ENCODE data around the gene LYSMD3. TPM values are rescaled to one million over a fixed set of nuclear protein-coding genes. Genes with fewer than 3 reads are reported as not detected.

The LYSMD3 gene
- polyA plus RNA-seq, 1 donor (not counting 4 experiments of a cell fraction or from before 2014, with no cell fraction given), result 18.9 TPM

DNA sequence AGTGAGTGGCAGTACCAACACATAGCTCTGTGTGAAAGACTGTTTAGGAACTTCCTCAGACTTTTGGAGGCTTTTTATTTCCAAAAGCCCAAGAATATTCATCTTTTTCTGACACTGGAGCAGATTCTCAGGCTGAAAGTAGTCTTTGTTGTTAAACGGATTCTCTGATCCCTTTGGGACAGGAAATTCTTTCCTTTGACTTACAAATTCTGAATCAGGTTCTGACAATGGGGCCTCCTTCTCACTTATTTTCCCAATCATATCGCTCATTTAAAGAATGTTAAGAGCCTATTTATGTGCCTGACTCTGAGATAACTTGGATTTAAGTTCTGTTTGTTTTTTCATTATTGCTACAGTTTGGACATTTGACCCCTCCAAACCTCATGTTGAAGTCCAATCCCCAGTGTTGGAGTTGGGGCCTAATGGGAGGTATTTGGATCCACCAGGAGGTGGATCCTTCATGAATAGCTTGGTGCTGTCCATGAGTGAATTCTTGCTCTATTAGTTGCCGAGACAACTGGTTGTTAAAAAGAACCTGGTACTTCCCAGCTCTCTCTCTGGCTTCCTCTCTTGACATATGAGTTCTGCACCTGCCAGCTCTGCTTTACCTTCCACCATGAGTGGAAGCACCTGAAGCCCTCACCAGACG, 25.1 kb upstream of the LYSMD3 start:
- no peak for TF ChIP-seq EZH2 (IDR thresholded peaks at IDR 0.05; ENCODE audit: low read length)
- no peak overlapping the region for H3K27ac ChIP-seq (ENCODE audit: control insufficient read depth, insufficient read depth, low read length)
- H3K4me1 ChIP-seq (ENCODE audit: control insufficient read depth, extremely low read depth, insufficient read depth, low read length), result peaks cover 2% of the 10 kb centered on the region
- no peaks in the 10 kb centered on the region for H3K9me1 ChIP-seq (ENCODE audit: control insufficient read depth, extremely low read depth, insufficient read depth, low read length)
- no peaks in the 10 kb centered on the region for H4K20me1 ChIP-seq (ENCODE audit: control insufficient read depth, extremely low read depth, insufficient read depth, low read length)
- no peaks in the 10 kb centered on the region for H3K79me2 ChIP-seq (ENCODE audit: control insufficient read depth, insufficient read depth, low read length)
- no peaks in the 10 kb centered on the region for H3K36me3 ChIP-seq (ENCODE audit: control insufficient read depth in 2 of 2, extremely low read depth in 1 of 2, insufficient read depth in 2 of 2, low read length in 2 of 2)
- DNase-seq (ENCODE audit: low read depth, low spot score) (no peak), FAIRE-seq (no peak)
- H3K9me3 ChIP-seq (ENCODE audit: control insufficient read depth, low read depth, low read length), result no peaks in the 10 kb centered on the region
- no peak overlapping the region for H3K4me2 ChIP-seq (ENCODE audit: control insufficient read depth, extremely low read depth, insufficient read depth, low read depth, low read length)
- no peak overlapping the region for H2AFZ ChIP-seq (ENCODE audit: control insufficient read depth, low read length)
- dilution Hi-C loops (cut with MboI; ENCODE audit: extremely low pct_ligation_motif_present, low sequenced_read_pairs), result no loop called here
- H3K4me3 ChIP-seq (ENCODE audit: control insufficient read depth in 2 of 3, extremely low read depth in 1 of 3, insufficient read depth in 2 of 3, low read depth in 1 of 3, low read length in 3 of 3), result no peak overlapping the region
- no peak overlapping the region for H3K9ac ChIP-seq (ENCODE audit: control insufficient read depth, extremely low read depth, insufficient read depth, low read length)
- H3K27me3 ChIP-seq (ENCODE audit: control insufficient read depth, extremely low read depth, insufficient read depth, low read length), result peaks cover 36% of the 10 kb centered on the region

DNA sequence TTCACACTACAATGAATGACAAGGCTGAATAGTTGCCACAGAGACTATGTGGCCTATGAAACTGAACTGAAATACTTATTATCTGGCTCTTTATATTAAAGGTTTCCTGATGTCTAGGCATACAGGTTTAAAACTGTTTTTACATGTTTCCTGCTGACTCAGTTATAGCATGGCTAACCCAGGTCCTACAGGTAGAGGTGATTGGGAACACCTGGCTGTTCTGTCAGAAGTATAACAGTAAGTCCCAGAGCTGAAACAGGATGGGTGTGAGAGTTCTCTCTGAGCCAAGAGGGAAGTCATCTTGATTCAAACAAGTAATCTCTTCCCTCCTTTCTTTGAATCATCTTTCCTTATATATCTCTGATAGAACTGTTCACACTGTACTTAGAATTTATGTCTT, 24.3 kb upstream of the LYSMD3 start:
- no peaks in the 10 kb centered on the region for H3K9me1 ChIP-seq (ENCODE audit: control insufficient read depth, extremely low read depth, insufficient read depth, low read length)
- H3K79me2 ChIP-seq (ENCODE audit: control insufficient read depth, insufficient read depth, low read length), result no peaks in the 10 kb centered on the region
- dilution Hi-C loops (cut with MboI; ENCODE audit: extremely low pct_ligation_motif_present, low sequenced_read_pairs), result no loop called here
- H3K27ac ChIP-seq (ENCODE audit: control insufficient read depth, insufficient read depth, low read length), result no peak overlapping the region
- H3K27me3 ChIP-seq (ENCODE audit: control insufficient read depth, extremely low read depth, insufficient read depth, low read length), result peaks cover 32% of the 10 kb centered on the region
- H3K36me3 ChIP-seq (ENCODE audit: control insufficient read depth in 2 of 2, extremely low read depth in 1 of 2, insufficient read depth in 2 of 2, low read length in 2 of 2), result no peaks in the 10 kb centered on the region
- TF ChIP-seq EZH2 (IDR thresholded peaks at IDR 0.05; ENCODE audit: low read length), result no peak
- TF ChIP-seq, protein P1, sequence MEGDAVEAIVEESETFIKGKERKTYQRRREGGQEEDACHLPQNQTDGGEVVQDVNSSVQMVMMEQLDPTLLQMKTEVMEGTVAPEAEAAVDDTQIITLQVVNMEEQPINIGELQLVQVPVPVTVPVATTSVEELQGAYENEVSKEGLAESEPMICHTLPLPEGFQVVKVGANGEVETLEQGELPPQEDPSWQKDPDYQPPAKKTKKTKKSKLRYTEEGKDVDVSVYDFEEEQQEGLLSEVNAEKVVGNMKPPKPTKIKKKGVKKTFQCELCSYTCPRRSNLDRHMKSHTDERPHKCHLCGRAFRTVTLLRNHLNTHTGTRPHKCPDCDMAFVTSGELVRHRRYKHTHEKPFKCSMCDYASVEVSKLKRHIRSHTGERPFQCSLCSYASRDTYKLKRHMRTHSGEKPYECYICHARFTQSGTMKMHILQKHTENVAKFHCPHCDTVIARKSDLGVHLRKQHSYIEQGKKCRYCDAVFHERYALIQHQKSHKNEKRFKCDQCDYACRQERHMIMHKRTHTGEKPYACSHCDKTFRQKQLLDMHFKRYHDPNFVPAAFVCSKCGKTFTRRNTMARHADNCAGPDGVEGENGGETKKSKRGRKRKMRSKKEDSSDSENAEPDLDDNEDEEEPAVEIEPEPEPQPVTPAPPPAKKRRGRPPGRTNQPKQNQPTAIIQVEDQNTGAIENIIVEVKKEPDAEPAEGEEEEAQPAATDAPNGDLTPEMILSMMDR (optimal IDR thresholded peaks at IDR 0.05 in 1 of 3, IDR thresholded peaks at IDR 0.05 in 1 of 3, conservative IDR thresholded peaks at IDR 0.05 in 1 of 3; ENCODE audit: extremely low read depth in 1 of 3, insufficient read depth in 2 of 3, low read length in 3 of 3), result no peak
- no peak for FAIRE-seq
- H3K9me3 ChIP-seq (ENCODE audit: control insufficient read depth, low read depth, low read length), result no peaks in the 10 kb centered on the region
- no peak overlapping the region for H3K9ac ChIP-seq (ENCODE audit: control insufficient read depth, extremely low read depth, insufficient read depth, low read length)
- H3K4me2 ChIP-seq (ENCODE audit: control insufficient read depth, extremely low read depth, insufficient read depth, low read depth, low read length), result no peak overlapping the region
- no peak for DNase-seq (ENCODE audit: low read depth, low spot score)
- no peak overlapping the region for H2AFZ ChIP-seq (ENCODE audit: control insufficient read depth, low read length)
- no peaks in the 10 kb centered on the region for H4K20me1 ChIP-seq (ENCODE audit: control insufficient read depth, extremely low read depth, insufficient read depth, low read length)
- no peaks in the 10 kb centered on the region for H3K4me1 ChIP-seq (ENCODE audit: control insufficient read depth, extremely low read depth, insufficient read depth, low read length)
- H3K4me3 ChIP-seq (ENCODE audit: control insufficient read depth in 2 of 3, extremely low read depth in 1 of 3, insufficient read depth in 2 of 3, low read depth in 1 of 3, low read length in 3 of 3), result no peak overlapping the region

GRCh38 chr5:90551376-90551775, 22.0 kb upstream of the LYSMD3 start:
- dilution Hi-C loops (cut with MboI; ENCODE audit: extremely low pct_ligation_motif_present, low sequenced_read_pairs), result no loop called here
- Histone ChIP-seq H3K27me3 (ENCODE audit: control insufficient read depth, extremely low read depth, insufficient read depth, low read length) (peaks cover 11% of the 10 kb centered on the region), H3K4me3 (ENCODE audit: control insufficient read depth in 2 of 3, extremely low read depth in 1 of 3, insufficient read depth in 2 of 3, low read depth in 1 of 3, low read length in 3 of 3) (no peak overlapping the region), H3K9ac (ENCODE audit: control insufficient read depth, extremely low read depth, insufficient read depth, low read length) (no peak overlapping the region), H3K4me2 (ENCODE audit: control insufficient read depth, extremely low read depth, insufficient read depth, low read depth, low read length) (no peak overlapping the region), H3K9me3 (ENCODE audit: control insufficient read depth, low read depth, low read length) (no peaks in the 10 kb centered on the region), H3K9me1 (ENCODE audit: control insufficient read depth, extremely low read depth, insufficient read depth, low read length) (no peaks in the 10 kb centered on the region), H3K27ac (ENCODE audit: control insufficient read depth, insufficient read depth, low read length) (no peak overlapping the region), H3K36me3 (ENCODE audit: control insufficient read depth in 2 of 2, extremely low read depth in 1 of 2, insufficient read depth in 2 of 2, low read length in 2 of 2) (no peaks in the 10 kb centered on the region), H4K20me1 (ENCODE audit: control insufficient read depth, extremely low read depth, insufficient read depth, low read length) (no peaks in the 10 kb centered on the region), H3K79me2 (ENCODE audit: control insufficient read depth, insufficient read depth, low read length) (no peaks in the 10 kb centered on the region), H2AFZ (ENCODE audit: control insufficient read depth, low read length) (no peak overlapping the region), H3K4me1 (ENCODE audit: control insufficient read depth, extremely low read depth, insufficient read depth, low read length) (no peaks in the 10 kb centered on the region)
- TF ChIP-seq, protein P1 (optimal IDR thresholded peaks at IDR 0.05 in 1 of 3, IDR thresholded peaks at IDR 0.05 in 1 of 3, conservative IDR thresholded peaks at IDR 0.05 in 1 of 3; ENCODE audit: extremely low read depth in 1 of 3, insufficient read depth in 2 of 3, low read length in 3 of 3), result no peak
- no peak for TF ChIP-seq EZH2 (IDR thresholded peaks at IDR 0.05; ENCODE audit: low read length)
- no peak for DNase-seq (ENCODE audit: low read depth, low spot score)
- no peak for FAIRE-seq
